ENCODE results near the gene ZNF672.
"Not testable (repeated sequence)": the region's sequence is repeated elsewhere in the genome, so short reads cannot be mapped to it uniquely, and the experiment has no call there.

Gene ZNF672

DNA sequence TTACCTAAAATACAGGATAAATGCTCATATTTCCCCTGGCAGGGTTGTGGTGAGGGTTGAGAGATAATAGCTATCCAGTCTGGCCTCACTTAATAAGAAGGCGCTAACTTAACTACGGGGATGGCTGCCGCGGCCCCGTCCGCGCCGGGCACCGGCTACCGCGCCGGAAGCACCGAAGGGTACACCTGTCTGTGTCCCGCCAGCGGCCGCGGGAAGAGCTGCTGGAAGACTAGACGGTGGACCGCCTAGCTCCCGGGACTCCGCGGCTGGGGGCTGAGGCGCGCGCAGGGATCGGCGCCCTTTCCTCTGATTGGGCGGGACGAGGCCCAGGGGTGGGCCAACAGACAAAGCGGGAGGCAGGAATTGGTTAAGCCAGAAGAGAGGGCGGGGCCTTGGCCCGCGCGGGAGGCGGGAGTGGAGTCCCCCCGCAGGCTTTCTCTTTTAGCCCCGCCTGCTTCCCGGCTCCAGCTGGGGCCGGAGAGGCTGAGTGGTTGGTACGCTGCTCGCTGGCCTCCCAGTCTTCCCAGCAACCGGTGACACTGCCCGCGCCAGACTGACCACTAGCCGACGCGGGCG lies at the start of gene ZNF672:
Gene ZNF672, plus strand, starts transcription at position 444 of the 576 bp plus-strand sequence. CDS start 9,051 bp downstream, outside the sequence.
- DNase-seq (ENCODE audit: low spot score) = peak; percentile 97

GRCh38 chr1:248788327-248788726 lies 49.7 kb upstream of the ZNF672 start:
- no peak for DNase-seq (ENCODE audit: low spot score)

- DNase-seq (ENCODE audit: low spot score) = not testable (repeated sequence)
These were observed 48.7 kb upstream of the ZNF672 start for GRCh38 chr1:248789337-248789736.

DNA sequence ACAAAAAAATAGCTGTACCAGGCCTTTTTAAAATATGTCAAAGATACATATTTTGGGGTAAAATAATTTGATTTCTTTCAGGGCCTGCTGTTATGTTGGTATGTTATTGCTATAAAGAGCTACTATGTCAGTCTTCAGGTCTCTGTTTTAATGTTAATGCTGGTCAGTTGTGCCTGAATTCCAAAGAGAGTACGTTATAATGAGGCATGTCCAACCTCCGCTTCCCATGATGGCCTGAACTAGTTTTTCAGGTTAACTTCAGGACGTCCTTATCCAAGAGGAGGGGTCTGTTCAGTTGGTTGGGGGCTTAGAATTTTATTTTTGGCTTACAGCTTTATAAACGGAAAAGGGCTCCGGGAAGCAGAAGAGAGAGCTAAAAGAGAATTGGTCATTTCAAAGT lies 47.6 kb upstream of the ZNF672 start:
- no peak for DNase-seq (ENCODE audit: low spot score)

DNA sequence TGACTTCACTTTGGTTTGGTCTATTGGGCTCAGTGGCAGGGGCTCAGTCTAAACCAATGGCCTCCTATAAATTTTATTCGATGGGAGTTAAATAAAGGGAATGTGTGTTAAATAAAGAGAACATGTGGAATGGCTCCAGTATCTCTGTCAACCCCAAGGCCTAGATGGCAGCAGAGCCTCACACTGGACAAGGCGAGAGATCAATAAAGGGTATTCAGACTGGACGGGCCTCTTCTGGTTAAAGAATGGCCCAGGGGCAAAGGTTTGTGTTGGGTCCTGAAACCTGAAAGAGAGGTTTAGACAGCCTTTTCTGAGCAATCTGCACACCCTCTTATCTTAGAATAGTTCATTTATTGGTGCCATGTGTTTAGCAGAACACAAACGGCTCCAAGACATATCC lies 47.0 kb upstream of the ZNF672 start:
- no peak for DNase-seq (ENCODE audit: low spot score)

DNA sequence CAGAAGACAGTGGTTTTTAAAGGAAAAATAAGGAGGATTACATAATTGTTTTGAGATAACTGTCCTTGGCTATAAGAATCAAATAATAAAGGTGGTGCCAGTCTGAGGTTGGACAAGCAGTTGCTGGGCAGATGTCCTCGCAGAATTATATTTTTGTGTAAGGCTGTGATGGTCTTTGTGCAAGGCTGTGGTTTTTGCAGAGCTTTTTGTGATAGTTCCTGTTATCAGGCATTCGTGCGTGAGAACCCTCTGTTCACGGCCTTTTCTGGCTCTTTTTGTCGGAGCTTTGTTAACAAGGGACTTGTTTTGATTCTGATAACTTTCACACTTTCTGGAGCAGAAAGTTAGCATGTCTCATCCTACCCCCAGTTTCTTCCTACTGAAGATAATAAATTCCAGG lies 45.7 kb upstream of the ZNF672 start:
- DNase-seq (ENCODE audit: low spot score) = no peak

GRCh38 chr1:248793592-248793991 lies 44.4 kb upstream of the ZNF672 start:
- no peak for DNase-seq (ENCODE audit: low spot score)

DNA sequence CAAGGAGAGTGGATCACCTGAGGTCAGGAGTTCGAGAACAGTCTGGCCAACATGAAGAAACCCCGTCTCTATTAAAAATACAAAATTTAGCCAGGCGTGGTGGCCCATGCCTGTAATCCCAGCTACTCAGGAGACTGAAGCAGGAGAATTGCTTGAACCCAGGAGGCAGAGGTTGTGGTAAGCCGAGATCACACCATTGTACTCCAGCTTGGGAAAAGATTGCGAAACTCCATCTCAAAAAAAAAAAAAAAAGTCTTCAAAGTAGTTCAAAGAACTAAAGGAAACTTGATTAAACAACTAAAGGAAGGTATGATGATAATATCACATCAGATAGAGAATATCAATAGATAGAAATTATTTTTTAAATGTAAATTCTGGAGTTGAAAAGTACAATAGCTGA lies 43.4 kb upstream of the ZNF672 start:
- not testable (repeated sequence) for DNase-seq (ENCODE audit: low spot score)

GRCh38 chr1:248798791-248799190 lies 39.2 kb upstream of the ZNF672 start:
- no peak for DNase-seq (ENCODE audit: low spot score)

DNA sequence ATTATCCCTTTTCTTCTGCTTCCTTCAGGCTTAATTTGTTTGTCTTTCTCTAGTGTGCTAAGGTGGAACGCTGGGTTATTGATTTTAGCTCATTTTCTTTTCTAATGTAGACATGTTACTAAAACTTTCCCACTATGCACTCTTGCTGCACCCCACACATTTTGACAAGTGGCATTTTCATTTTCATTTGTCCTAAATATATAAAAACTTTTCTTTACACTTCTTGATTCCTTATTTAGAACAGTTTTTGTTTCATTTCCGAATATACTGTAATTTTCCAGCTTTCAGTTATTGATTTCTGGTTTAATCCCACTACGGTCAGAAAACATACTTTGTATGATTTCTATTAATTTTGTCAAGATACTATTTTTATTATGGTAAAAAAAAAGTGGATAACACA lies 37.6 kb upstream of the ZNF672 start:
- DNase-seq (ENCODE audit: low spot score) = no peak

GRCh38 chr1:248802454-248802853 lies 35.6 kb upstream of the ZNF672 start:
- no peak for DNase-seq (ENCODE audit: low spot score)

DNA sequence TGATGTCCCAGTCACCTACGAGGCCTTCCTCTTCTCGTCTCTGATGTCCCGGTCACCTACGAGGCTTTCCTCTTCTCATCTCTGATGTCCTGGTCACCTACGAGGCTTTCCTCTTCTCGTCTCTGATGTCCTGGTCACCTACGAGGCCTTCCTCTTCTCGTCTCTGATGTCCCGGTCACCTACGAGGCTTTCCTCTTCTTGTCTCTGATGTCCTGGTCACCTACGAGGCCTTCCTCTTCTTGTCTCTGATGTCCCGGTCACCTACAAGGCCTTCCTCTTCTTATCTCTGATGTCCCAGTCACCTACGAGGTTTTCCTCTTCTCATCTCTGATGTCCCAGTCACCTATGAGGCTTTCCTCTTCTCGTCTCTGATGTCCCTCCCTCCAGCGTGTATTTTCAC lies 34.5 kb upstream of the ZNF672 start:
- DNase-seq (ENCODE audit: low spot score) = not testable (repeated sequence)

GRCh38 chr1:248804771-248805681 lies 33.0 kb upstream of the ZNF672 start:
- no peak for DNase-seq (ENCODE audit: low spot score)

GRCh38 chr1:248805876-248806275 lies 32.1 kb upstream of the ZNF672 start:
- DNase-seq (ENCODE audit: low spot score) = no peak

- DNase-seq (ENCODE audit: low spot score) = no peak
These were observed 30.8 kb upstream of the ZNF672 start for GRCh38 chr1:248807067-248807737.

- no peak for DNase-seq (ENCODE audit: low spot score)
These were observed 29.1 kb upstream of the ZNF672 start for GRCh38 chr1:248808876-248809275.

DNA sequence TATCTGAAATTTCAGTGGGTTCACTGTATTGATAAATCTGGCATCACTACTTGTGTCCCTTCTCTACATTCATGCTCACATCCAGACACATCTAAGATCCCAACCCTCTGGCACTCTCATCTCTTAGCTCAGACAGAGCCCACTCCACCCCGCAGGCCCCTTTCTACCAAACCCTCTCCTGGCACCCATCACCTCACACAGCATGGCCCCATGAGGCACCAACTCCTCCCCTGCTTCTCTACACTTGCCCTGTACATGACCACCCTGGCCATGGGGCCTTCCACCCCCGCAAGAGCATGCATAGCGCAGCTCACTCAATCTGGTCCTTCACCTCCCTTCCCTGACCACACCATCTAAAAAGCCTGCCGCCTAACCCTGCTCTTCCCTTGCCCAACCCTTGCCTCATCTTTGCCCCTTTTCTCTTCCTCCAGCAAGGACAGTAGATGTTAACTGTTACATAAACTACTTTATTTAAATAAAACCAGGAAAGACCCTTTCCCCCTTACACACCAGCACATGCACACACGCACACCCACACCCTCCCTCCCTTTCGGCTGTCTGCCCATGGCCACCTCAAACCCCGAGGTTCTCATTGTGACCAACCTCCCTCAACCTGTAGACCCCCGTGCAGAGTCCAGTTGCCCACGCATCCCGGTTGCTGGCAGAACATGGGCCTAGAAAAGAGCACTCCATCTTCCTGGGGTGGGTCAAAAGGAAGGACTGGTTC lies 27.9 kb upstream of the ZNF672 start:
- no peak for DNase-seq (ENCODE audit: low spot score)

DNA sequence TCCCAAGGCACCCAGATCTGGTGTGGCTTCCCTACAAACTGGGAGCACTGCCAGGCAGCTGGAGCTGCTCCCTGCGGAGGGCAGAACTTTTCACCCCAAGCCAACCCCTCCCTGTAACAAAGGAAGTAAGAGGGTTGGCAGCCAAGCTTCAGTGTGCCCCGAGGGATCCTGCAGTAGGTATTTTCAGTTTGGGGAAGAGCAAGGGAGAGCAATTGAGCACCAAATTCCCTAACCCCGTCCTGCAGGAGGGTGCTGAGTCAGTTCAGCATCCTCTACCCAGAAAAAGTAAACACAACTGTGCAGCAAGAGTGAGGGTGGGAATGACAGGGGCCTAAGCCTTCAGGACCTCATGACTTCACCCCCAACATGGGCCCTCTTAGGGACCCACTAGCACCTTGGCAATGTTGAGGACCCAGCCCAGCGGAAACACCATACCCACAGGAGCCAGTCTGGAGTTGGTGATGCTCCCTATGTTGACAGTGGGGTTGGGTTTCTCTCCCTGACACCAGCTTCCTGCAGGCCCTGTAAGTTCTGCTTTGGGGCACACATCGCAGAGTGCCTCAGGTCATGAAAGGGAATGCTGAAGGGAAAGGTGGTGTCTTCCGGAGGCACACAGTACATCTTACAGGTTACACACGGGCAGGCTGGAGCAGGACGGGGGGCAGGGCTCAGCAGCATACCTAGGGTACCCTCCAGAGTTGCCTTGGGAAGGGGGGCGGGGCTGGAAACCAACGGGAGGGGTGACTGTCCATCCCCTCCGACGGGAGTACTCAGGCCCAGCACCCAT lies 27.1 kb upstream of the ZNF672 start:
- no peak for DNase-seq (ENCODE audit: low spot score)

DNA sequence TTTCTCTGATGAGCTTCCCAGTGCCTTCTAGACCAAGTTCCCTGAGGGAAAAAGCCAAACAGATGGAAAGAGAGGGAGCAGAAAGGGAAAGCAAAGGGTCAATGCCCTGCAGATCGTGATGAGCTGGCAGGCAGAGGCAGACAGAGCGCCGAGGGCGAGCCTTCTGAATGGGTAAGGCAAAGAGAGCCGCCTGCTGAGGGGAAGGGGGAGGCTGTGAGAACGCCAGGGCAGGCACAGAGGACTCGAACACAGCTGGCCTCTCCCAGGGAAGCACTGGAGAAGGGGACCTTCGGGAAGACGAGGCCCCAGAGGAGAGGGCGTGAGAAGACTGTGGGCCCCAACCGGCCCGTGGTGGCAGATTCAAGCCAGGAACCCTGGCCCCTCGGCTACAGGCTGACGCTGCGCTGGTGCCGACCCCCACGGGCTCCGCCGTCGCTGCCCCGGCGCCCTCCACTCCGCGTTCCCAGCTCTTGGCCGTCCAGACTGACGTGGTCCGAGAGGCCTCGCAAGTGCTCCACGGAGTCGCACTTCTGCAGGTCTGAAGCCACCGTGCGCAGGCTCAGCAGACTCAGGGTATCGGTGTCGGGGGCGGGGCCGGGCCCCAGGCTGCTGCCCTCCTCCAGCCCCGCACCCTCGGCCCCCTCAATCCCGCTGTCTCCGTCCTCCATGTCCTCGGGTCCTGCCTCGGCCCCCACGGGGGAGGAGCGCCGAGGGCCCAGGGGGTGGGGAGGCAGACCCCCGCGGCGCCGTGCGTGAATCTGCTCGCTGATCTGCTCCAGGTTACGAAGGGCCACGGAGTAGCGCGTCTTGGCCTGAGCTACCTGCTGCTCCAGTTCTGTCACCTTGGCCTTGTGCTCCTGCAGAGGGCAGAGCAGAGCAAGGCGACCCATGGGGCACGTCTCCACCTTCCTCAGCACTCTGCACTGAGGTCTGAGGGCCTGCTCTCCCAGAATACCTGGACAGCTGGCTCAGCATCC lies 26.2 kb upstream of the ZNF672 start:
- no peak for DNase-seq (ENCODE audit: low spot score)

DNA sequence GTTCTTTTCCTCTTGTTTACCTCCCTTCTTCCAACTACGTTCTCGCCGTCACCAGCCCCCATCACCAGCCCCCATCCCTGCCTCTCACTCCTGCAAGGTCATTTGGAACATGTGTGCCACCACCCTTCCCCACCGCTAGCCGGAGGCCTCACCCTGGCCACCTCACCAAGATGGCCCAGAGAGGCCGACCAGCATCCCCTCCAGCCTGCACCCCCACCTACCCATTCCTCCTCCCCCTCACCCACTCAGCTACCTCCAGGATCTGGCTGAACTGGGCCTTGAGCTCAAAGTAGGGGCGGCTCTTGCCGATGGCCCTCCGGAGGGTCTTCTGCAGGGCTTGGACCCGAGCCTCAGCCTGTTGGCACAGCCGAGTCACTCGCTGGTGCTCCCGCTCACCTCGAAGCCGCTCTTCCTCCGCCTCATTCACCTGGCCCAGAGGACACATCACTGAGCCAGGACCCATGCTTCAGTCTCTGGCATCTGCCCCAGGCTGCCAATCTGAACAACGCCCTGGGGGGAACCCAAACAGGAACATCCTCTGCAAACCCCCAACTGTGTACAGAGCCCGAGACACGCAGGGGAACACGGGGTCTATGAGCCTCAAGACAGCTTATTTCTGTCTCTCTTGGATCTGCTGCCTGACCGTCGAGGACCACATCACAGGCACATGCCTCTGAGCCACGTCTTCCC lies 25.1 kb upstream of the ZNF672 start:
- DNase-seq (ENCODE audit: low spot score) = no peak

All from left forelimb (tissue), 1 donor.